NCI-H2081 treated with DMSO at 0.1 percent for 48 hours (cell line): ENCODE results near the gene EEF2K.
A peak's percentile ranks its signal among the peaks of the same experiment; 100 is the strongest.
"Not testable (repeated sequence)": the region's sequence is repeated elsewhere in the genome, so short reads cannot be mapped to it uniquely, and the experiment has no call there.

Experiments used
- DNase-seq: peaks from one replicate; lab custom pipeline; 2025; lab: John Stamatoyannopoulos, UW

Gene EEF2K

DNA sequence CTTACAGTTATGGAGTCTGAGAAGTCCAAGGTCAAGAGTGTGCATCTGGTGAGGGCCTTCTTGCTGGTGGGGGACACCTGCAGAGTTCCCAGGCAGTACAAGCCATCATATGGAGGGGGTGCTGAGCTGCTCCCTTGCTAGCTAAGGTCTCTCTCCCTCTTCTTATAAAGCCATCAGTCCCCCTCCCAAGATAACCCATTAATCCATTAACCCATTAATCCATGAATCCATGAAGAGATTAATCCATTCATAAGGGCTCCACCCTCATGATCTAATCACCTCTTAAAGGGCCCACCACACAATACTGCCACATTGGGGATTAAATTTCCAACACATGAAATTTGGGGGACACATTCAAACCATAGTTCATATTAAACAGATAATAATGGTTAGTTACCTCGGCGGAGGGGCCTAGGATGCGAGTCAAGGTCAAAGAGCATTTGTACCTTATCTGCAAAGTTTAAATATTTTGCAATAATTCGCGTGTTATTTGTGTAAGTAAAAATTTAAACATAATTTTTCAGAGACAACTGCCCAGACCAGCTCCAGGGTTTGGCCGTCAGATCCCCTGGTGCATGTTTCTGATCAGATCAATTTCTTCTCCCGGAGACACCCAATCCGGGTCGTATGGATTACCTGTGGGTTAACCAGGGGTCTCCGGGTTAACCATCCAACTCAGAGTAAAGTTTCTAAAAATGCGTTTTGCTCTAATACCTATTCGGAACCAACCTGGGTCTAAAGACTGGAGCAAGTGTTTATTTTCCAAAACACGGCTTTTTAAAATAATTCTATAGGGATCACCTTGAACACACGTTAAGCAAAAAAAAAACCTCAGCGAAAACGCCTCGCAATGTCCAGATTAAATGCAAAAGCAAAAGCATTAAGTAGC lies 90.4 kb downstream of the EEF2K start:
- DNase-seq: no peak

DNA sequence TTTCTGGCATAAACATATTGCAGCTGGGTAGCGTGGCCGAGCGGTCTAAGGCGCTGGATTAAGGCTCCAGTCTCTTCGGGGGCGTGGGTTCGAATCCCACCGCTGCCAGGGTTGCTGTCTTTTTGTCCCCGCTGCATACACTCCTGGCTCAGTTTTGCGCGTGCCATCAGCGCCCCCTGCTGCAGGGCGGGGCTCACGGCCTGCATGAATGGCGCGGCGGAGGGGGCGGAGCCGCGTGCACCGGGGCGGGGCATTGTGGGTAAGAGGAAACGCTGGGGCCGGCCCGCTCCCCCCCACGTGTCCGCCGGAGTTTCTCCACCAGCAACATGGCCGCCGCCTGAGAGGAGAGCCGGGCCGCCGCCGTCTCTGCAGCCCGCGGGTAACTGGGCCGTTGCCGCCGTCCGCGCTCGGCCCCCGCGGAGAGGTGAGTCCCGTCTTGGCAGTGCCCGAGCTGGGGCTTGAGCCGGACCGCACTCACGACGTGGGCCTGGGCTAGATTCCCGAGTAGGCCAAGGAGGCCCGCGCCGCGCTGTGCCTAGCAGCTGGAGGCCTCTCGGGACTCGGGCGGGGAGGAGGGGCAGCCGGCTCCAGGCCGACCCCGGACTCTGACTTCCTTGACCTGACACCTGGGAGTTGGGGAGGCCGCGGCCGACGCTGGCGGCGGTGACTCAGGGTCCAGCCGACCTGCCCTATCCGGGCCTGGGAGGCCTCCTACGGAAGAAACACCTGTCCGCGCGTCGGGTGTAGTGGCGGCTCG lies 91.2 kb downstream of the EEF2K start, which contains the start of gene POLR3E:
POLR3E (plus strand) TSS at position 296 of the 757 bp plus-strand sequence. CDS start 5,560 bp downstream, outside the sequence.
- peak; percentile 90 for DNase-seq

DNA sequence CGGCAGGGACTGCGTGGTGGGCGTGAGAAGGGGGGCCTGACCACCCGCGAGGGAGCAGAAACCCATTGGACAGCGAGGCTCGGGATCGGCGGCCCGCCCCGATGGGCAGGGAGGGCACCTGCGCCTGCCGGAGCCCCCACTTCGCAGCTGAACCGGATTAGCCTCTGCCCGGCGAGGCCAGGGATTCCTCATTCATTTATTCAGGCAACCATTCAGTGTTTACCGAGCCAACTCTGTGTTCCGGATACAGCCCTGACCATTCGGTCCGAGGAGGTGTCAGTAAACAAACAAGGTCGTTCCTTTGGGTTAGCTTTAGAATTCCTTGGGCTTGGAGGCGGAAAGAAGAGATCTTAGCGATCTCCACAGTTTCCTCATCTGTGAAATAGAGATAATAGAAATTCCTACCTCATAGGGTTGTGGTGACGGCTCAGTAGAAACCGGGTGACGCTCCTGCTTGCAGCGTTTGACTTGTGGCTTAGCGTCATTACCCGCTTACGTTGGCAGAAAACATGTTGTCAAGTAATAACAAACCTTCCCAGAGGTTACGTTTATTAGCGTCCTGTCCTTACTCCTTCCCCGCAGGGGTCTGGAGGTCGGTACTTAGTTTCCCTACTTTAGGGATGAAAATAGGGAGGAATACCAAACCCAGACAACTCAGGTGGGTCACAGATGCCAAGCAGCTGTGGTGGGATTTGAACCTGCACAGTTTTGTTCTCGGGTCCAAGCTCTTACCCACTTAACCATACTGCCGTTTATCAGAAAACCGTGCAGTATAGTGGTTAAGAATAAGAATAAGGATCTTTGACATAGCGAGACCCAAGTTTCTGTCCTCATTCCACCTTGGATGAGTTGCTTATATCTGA lies 92.0 kb downstream of the EEF2K start:
- peak; percentile 75 for DNase-seq

DNA sequence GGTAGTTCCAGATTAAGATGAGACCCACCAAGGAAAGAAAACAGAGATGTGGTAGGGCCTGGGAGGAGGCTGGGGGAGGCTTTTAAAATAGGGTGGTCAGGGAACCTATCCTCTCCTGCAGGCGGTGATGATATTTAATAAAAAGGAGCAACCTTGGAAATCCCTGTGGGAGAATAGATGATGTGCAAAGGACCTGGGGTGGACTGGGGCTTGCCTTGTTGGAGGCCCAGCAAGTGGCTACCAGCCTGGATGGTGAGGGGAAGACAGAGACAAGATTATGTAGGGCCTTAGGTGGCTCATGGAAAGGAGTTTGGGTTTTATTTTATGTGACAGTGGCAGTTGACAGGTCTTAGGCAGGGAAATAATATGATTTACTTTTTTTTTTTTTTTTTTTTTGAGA lies 93.0 kb downstream of the EEF2K start:
- DNase-seq: no peak

DNA sequence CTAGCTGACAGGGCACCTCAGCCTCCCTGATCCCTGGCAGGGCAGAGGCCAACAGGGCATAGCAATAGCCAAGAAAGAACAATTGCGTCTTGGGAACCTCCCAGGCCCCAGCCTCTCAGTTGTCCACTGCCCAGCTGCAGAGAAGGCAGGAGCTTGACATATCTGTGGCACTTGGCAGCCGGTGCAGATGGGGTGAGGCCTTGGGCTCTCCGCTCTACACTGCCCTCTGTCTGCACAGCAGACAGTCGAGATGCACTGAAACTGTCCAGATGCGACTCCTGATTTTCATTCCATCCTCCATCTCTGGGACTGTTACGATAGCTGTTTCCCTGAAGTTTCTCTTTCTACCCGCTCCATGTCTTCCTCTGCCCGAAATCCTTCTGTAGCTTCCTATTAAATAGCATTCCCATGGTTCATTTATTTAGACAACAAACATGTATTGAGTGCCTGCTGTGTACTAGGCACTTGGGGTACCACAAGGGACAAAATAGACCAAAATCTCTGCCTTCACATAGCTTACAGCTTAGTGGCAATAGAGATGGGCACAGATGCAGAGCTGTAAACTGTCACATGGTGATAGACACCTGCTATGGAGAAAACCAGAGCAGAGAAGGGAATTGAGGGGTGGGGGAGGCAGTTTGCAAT lies 94.5 kb downstream of the EEF2K start:
- DNase-seq: no peak

DNA sequence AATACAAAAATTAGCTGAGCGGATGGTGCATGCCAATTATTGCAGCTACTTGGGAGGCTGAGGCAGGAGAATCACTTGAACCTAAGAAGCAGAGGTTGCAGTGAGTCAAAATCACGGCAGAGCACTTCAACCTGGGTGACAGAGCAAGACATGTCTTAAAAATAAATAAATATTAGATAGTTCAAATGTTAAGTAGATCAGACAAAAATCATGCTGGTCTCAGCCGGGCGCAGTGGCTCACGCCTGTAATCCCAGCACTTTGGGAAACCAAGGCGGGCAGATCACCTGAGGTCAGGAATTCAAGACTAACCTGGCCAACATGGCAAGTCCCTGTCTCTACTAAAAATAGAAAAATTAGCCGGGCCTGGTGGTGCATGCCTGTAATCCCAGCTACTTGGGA lies 95.3 kb downstream of the EEF2K start:
- not testable (repeated sequence) for DNase-seq

DNA sequence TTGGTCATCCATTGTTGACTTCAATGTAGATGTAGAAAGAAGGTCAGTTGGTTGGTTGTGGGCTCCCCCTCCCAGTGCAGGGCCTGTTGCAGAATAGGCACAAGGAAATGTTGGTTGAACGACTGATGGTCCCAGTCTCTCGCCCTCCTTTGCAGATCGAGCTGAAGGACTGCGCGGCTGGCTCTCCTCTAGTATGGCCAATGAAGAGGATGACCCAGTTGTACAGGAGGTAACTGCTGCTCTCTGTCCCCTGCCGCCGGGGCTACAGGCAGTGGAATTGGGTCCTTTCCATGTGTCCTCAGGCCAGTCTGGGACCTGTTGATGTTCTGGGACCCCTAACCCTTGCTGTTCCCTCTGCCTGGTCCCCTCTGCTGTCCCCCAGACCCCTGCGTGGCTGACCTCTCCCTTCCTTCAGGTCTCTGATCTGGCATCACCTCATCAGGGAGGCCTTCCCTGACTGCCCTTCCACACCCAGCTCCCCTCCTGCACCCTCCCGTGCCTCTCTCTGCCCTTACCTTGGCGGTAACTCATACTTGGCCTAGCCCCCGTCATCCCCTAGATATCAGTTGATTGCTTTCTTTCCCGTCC lies 96.8 kb downstream of the EEF2K start:
- no peak for DNase-seq

DNA sequence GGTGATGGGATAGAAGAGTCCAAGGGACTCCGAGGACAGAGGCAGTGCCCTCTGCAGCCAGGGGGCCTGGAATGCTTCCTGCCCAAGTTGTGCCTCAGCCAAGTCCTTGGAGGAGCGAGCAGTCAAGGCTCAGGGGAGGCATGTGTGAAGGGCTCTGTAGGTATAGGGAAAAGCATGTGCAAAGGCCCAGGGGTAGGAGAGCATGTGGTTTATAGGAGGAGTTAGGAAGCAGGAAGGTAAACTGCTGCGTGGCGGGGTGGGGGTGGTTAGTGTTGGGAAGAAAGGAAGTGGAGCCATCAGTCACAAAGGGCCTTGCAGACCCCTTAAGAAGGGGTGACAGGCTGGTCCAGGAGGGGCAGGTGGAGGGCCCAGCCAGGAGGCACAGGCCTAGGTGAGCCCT lies 98.3 kb downstream of the EEF2K start:
- DNase-seq: no peak

DNA sequence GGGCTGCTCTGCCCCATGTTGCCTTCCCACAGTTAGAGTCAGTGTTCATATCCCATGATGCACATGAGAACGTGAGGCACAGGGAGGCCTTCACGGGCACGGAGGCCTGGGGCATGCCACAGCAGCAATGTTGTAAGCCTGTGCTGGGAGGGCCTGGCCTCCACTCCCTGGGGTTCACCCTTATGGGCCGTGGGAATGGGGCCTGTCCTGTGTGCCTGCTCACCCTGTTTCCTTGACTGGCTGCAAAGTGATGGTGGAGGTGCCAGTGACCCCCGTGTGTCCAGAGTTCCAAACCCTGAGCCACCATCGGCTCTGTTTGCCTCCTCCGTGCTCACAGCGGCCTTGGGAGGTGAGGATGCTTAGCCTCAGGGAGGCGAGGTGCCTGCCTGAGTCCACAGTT lies 100.7 kb downstream of the EEF2K start:
- DNase-seq: no peak

DNA sequence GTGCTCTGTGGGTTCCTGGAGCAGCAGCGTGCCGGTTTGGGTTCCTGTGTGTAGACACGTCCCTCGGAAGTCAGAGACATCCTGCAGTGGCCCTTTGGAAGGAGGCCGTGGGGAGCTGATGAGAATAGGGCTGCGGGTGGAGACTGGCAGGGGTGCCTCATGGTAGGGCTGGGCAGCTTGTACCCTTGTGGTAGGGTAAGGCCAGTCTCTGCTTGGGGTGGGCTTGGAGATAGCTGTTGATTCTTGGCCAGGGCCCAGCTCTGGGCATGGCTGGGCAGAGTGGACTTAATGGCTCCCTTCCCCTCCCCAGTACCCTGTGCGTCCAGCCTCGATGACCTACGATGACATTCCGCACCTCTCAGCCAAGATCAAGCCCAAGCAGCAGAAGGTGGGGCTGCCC lies 101.8 kb downstream of the EEF2K start:
- no peak for DNase-seq

DNA sequence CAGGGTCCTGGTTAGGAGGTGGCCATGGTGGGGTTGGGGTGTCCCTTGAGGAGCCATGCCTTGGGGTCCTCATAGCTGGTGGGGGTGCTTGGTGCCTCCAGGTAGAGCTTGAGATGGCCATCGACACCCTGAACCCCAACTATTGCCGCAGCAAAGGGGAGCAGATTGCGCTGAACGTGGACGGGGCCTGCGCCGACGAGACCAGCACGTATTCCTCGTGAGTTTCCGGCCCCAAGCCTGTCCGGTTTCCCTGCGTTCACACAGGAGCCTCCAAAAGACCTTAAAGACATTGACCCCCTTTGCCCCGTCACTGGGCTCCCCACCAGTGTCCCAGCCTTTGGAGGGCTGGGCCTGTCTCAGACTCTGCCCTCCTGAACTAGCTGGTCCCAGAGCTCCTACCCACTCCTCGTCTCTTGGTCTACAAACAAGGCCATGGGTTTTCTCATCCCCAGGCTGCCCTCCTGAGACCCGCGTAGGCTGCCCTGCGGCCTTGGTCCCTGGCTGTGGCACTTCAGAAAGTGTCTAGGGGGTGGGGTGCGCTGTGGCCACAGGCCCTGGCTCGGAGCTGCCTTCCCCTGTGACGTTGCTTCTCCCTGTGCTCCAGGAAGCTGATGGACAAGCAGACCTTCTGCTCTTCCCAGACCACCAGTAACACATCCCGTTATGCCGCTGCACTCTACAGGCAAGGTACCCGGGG lies 102.9 kb downstream of the EEF2K start:
- no peak for DNase-seq

DNA sequence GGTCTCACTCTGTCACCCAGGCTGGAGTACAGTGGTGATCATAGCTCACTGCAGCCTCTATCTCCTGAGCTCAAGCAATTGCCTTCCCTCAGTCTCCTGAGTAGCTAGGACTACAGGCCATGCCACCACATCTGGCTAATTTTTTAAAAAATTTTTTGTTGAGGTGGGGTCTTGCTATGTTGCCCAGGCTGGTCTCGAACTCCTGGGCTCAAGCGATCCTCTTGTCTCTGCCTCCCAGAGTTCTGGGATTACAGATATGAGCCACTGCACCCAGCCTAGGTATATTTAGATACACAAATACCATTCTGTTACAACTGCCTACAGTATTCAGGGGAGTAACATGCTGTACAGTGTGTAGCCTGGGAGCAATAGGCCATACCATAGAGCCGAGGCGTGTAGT lies 105.4 kb downstream of the EEF2K start:
- DNase-seq: no peak

DNA sequence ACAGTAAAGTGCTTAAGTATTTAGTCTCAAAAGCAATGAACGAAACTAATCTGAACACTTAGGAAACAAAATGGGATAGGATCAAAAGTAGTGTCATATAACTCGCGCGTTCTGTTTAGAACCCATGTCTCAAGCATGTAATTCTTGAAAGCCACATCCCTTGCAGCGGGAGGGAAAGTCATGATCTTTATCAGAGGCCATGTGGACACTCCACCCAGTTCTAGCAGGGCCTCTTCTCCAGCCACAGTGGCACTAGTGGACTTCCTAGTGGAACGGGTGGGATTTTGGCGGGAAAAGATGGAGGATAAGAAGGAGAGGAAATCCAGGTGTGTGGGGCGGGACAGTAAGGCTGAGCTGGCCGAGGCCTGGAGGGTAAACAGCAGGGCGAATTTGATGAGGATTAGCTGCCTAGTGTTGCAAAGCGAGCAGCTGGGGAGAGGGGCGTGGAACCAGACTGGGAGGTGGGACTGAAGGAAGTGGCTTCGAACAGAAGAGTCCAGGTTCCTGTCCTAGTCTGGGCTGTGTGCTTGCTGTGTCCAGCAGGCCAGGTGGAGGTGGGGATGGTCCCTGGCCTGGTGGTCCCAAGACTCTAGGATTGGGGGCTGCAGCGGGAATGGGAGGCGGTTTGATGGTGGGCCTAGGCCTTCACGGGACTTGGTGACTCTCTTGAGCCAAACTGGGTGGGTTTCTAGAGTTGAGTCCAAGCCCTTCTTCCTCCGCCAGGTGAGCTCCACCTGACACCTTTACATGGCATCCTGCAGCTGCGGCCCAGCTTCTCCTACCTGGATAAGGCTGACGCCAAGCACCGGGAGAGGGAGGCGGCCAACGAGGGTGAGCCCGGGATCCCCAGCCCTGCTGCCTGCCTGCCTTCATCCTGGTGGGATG lies 107.1 kb downstream of the EEF2K start:
- no peak for DNase-seq

DNA sequence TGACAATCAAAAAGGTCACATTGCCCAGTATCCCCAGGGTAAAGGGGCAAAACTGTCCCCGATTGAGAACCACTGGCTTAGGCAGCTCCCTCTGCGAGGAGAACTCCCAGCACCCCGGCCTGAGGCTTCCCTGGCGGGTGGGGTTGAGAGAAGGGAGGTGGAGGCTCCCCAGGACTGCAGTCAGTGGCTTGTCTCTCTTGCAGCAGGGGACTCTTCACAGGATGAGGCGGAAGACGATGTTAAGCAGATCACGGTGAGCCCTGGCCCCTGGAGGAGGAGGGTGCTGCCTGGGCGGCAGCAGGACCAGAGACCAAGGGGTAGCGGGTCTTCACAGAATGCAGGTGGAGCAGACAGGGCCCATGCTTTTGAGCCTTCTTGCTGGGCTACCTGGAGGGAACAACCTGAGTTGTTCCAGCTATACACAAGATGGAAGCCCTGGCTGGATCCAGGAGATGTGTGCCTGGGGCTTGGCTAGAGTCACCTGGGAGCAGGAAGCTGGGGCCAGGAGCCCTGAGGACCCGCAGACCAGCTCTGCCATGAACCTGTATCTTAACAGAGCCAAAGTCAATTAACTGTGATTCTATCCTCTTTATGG lies 107.9 kb downstream of the EEF2K start:
- DNase-seq: no peak

DNA sequence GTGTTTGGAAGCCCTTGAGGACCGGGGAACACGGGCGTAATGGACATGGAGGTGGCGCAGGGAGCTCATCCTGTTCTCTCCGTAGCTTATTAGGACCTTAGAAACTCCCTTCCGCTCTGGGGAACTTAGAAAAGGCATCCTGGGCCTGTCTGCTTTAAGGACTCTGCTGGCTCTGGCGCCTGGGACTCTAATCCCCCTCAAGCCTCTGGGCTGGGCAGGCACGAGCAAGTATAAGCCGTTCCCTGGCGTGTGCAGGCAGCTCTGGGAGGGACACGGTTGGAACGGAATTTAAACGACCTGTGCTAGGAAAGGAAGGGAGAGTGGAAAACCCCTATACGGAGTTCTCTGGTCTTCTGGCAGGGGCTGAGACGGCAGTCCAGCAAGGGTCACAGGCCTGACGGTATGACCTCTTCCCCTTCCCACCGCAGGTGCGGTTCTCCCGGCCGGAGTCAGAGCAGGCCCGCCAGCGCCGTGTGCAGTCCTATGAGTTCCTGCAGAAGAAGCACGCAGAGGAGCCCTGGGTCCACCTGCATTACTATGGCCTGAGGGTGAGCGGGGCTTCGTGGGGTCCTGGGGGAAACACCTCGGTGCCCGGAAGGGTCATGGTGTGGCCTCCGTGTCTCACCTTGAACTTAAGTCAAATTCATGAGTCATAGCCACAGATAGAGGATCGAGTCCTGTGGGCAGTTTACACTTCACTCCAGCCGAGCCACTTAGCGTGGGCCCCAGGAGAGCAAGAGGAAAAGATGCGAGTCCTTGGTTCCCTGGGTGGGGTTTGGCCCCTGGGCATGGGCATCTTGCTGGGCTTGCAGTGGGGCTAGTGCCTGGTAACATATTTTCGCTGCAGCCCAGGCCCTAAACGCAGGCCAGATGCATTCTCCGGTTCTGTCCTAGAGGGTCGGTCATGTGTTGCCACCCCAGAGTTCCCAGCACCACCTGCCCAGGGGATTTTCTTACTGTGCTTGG lies 108.9 kb downstream of the EEF2K start:
- DNase-seq: no peak

DNA sequence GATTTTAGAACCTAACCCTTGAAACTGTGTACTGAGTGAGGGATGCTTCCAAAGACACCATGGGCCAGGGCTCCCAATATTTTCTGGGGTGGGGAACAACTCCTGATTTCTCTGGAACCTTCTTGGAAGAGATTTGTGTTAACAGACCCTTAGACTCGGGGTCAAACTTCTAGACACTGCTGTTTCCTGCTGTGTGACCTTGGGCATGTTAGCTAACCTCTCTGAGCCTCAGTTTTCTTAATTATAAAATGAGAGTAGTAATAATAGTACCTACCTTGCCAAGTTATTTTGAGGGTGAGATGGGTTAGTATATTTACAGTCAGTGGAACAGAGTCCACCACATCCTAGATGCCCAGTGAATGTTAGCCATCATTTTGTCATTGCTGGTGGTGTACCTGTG lies 109.9 kb downstream of the EEF2K start:
- no peak for DNase-seq

DNA sequence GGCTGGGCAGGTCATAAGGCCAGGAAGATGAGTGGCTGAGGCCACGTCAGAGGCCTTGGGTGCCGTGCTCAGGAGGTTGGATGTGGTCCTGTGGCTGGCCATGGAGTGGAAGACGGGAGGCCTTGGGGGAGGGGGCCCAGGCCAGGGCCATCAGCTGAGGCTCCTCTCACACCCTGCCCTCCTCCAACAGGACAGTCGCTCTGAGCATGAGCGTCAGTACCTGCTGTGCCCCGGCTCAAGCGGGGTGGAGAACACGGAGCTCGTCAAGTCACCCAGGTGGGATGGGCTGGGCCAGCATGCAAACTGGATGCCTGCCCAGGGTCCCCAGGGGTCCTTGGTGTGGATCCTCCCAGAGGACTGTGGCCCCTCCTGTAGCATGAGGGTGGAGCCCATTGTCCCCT lies 110.3 kb downstream of the EEF2K start:
- no peak for DNase-seq

DNA sequence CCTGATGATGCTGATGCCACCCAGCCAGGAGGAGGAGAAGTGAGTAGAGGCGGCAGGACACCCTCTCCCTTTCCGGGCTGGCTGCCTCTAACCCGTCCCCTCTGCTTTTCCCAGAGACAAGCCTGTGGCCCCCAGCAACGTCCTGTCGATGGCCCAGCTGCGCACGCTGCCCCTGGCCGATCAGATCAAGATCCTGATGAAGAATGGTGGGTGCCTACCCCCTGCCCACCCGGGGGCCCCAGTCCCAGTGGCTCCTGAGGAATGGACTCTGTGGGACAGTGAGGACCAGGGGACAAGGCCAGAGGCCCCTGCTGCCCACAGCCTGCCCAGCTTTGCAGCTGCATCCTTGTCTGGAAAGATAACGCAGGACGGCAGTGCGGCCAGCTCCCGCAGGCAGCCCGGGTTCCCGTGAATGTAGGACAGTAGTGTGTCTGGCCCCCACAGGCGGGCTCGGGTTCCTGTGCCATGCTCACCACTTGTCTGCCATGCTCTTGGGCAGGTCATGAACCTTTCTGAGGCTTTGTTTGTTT lies 111.0 kb downstream of the EEF2K start:
- DNase-seq: no peak
